Aorta (tissue), 5 donors: ENCODE measurements around the gene MELTF. TPM values are rescaled to one million over a fixed set of nuclear protein-coding genes. Genes with fewer than 3 reads are reported as not detected.
A peak's percentile ranks its signal among the peaks of the same experiment; 100 is the strongest.

Experiments
- ATAC-seq: fragments of 200-7000 bp; cut with Tn5 transposase; one replicate; pipeline ENCODE4 v1.9.1; 2022; ENCODE audit warnings: moderate library complexity; ENCODE audit not compliant: low FRiP score
- DNase-seq, 2 donors: peaks; one replicate each; pipeline ENCODE4 v3.0.0-alpha.2; 2020
- H3K27ac ChIP-seq, 2 donors: one replicate each; pipeline ENCODE4 v1.5.1; 2013; ENCODE audit warnings: low read length in 2 of 2, mild to moderate bottlenecking in 2 of 2, moderate library complexity in 2 of 2, control low read depth in 1 of 2, inconsistent platforms in 1 of 2, low read depth in 1 of 2
- H3K27me3 ChIP-seq, 2 donors: one replicate each; pipeline ENCODE4 v1.6.1; 2013; ENCODE audit warnings: control low read depth in 1 of 2, low read length in 1 of 2, mild to moderate bottlenecking in 1 of 2, moderate library complexity in 1 of 2; ENCODE audit not compliant: insufficient read depth in 2 of 2, control insufficient read depth in 1 of 2
- H3K36me3 ChIP-seq, 2 donors: one replicate each; pipeline ENCODE4 v1.6.1; 2013; ENCODE audit warnings: control low read depth in 1 of 2, low read length in 1 of 2, mild to moderate bottlenecking in 1 of 2; ENCODE audit not compliant: insufficient read depth in 2 of 2, control insufficient read depth in 1 of 2
- H3K4me1 ChIP-seq, 2 donors: one replicate each; pipeline ENCODE4 v1.6.1; 2013; ENCODE audit warnings: low read length in 2 of 2, control low read depth in 1 of 2, mild to moderate bottlenecking in 1 of 2, moderate library complexity in 1 of 2; ENCODE audit not compliant: insufficient read depth in 2 of 2, control insufficient read depth in 1 of 2
- H3K4me3 ChIP-seq, 2 donors: one replicate each; pipeline ENCODE4 v1.5.1; 2013; ENCODE audit warnings: low read length in 2 of 2, control low read depth in 1 of 2, mild to moderate bottlenecking in 1 of 2
- H3K9me3 ChIP-seq: one replicate; pipeline ENCODE4 v1.6.1; 2013; ENCODE audit warnings: mild to moderate bottlenecking, low read length; ENCODE audit not compliant: control insufficient read depth
- WGBS, 2 donors: extraction: QIAGEN DNeasy Blood & Tissue Kit; methylation state at CpG; one replicate each; pipeline ENCODE4 v1.1.7; 2013; 5-methylcytosine and 5-hydroxymethylcytosine counted together
- intact Hi-C, 2 donors: fragments of 100-400 bp; cut with DNase I; formaldehyde crosslinking; loops; one replicate each; pipeline versions ENCODE4 v1.14.2 to v1.15.0; 2022
- polyA plus RNA-seq, 2 donors: library from polyadenylated mRNA; stranded (reverse); fragments of 200-250 nt; gene quantifications; one replicate each; pipeline ENCODE4 v1.2.3, GENCODE V29; 2013
- total RNA-seq, 2 donors: library from RNA; stranded (reverse); fragmentation: NEBNext Ultra II Directional; extraction: Animal tissue kit (Norgen Biotek cat#: 25700); gene quantifications; one replicate each; pipeline ENCODE4 v1.2.1, GENCODE V29; 2021
- donor health status: healthy with polysubstance abuse.
- donor health status: Bipolar disorder and iron deficiency.
- donor health status: DM: no; HTN: no; CAD: no.
- donor health status: DM: no; HTN: no; CAD: no.
- donor health status: DM: yes; HTN: yes; CAD: no.

The MELTF gene
- total and polyA plus RNA-seq, 4 donors = 1.00 to 6.0 (median 3.2) TPM

DNA sequence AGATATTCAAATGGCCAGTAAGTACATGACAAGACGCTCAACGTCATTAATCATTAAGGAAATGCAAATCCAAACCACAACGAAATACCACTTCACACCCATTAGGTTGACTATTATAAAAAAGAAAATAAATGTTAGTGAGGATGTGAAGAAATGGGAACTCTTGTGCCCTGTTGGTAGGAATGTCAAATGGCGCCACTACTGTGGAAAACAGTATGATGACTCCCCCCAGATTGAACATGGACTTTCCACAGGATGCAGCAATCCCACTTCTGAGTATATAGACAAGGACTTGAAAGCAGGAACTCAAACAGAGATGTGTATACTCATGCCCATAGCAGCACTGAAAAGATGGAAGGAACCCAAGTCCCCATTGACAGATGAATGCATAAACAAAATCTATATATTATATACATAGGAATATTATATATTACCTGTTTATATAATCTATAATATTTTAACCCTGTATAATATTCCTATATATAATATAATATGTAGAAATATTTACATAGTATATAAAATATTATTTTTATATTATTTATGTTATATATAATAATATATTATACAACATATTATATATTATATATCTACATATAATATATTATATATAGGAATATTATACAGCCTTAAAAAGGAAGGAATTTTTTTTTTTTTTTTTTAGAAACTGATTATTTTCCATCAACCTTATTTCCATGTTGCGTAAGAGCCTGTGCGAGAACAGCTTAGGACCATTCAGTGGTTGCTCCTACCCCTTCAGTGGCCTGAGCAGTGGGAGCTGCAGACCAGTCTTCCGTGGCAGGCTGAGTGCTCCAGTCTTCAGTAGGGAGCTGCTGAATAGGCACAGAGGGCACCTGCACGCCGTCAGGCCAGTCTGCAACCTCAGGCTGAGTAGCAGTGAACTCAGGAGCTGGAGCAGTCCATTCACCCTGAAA, 43.4 kb downstream of the MELTF start:
- H3K36me3 ChIP-seq = no peaks in the 10 kb centered on the region
- 91 to 92% methylated on average over 9 of the region's 9 CpGs for WGBS, 2 donors
- no peaks in the 10 kb centered on the region for H3K4me1 ChIP-seq
- intact Hi-C loops = no loop called here
- peaks cover 2% of the 10 kb centered on the region for H3K9me3 ChIP-seq
- DNase-seq (peak in 1 of 2 donors; percentile 6), ATAC-seq (no peak)
- H3K27me3 ChIP-seq = no peaks in the 10 kb centered on the region
- no peak overlapping the region for H3K27ac ChIP-seq
- no peak overlapping the region for H3K4me3 ChIP-seq

DNA sequence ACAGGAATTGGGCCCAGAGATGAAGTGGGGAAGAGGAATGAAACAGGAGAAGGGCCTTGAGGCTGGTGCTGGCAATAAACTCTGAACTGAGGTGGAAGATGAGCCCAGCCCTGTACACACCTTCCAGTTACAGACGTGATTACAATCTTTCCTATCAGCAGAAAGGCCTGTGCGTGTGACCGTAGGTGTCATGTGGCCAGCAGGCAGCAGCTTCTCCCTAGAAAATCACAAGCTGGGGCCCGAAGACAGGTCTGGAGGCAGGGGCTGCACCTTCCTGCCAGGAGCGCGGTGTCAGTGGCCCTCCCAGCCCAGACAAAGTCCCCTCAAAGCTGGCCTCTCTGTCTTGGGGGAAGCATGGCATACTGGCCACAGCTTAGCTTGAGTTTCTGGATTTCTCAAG, 44.3 kb downstream of the MELTF start:
- Histone ChIP-seq H3K27ac (no peak overlapping the region), H3K4me1 (no peaks in the 10 kb centered on the region), H3K4me3 (no peak overlapping the region), H3K36me3 (no peaks in the 10 kb centered on the region), H3K9me3 (peaks cover 2% of the 10 kb centered on the region), H3K27me3 (no peaks in the 10 kb centered on the region)
- ATAC-seq (no peak), DNase-seq (peak in 1 of 2 donors; percentile 31)
- intact Hi-C loops = no loop called here
- 81 to 85% methylated on average over 6 of the region's 6 CpGs for WGBS, 2 donors

DNA sequence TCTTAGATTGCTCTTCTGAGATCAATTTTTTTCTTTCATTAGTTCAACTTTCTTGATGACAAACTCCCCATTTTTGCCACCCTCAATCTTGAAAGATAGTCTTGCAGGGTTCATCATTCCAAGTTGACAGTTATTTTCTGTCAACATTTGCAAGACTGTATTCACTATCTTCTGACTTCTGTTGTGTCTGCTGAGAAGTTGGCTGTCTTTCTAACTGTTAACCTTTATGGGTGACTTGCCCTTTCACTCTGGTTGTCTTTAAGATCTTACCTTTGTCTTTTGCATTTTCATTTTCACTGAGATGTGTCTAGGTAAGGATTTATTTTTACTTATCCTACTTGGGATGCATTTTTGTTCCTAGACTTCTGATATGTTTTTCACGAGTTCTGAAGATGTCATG, 46.4 kb downstream of the MELTF start:
- ATAC-seq = no peak
- H3K4me3 ChIP-seq = no peak overlapping the region
- 71 to 76% methylated on average over 1 of the region's 1 CpG for WGBS, 2 donors
- H3K27ac ChIP-seq = no peak overlapping the region
- H3K9me3 ChIP-seq = peaks cover 2% of the 10 kb centered on the region
- no peaks in the 10 kb centered on the region for H3K36me3 ChIP-seq
- no peaks in the 10 kb centered on the region for H3K27me3 ChIP-seq
- no peaks in the 10 kb centered on the region for H3K4me1 ChIP-seq
- DNase-seq = no peak
- intact Hi-C loops = no loop called here

DNA sequence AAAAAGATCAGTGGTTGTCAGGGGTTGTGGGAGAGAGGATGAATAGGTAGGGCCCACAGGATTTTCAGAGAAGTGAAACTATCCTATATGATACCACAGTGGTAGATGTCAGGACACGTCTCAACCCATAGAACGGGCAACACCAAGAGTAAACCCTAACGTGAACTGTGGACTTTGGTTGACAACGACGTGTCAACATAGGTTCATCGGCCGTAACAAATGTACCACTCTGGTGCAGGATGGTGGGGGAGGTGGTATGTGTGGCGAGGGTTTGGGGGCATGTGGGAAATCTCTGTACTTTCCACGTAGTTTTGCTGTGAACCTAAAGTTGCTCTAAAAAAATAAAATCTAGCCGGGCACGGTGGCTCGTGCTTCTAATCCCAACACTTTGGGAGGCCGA, 48.0 kb downstream of the MELTF start:
- WGBS, 2 donors = 94% methylated on average over 13 of the region's 13 CpGs
- H3K27me3 ChIP-seq = no peaks in the 10 kb centered on the region

DNA sequence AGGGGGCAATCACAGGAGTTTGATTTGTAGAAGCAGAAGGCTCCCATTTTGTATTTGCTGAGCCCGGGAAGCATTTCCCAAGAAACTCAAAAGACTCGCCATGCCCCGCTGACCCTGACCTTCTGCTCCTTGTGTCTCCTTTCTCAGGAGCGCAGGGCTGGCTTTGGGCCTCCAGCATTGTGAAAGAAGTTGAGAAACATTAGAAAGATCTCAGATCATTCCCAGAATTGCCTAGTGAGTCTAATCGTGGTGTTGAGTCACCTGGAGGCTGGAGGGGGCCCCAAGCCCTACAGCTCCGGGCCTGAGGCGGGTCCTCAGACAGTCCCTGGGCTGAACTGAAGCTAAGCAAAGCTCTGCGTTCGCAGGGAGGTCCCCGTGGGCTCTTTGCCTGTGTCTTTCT, 50.1 kb downstream of the MELTF start:
- Histone ChIP-seq H3K27me3 (no peaks in the 10 kb centered on the region), H3K4me3 (no peak overlapping the region), H3K27ac (no peak overlapping the region), H3K4me1 (no peaks in the 10 kb centered on the region), H3K9me3 (peaks cover 2% of the 10 kb centered on the region), H3K36me3 (no peaks in the 10 kb centered on the region)
- intact Hi-C loops = no loop called here
- ATAC-seq = no peak
- WGBS, 2 donors = 67 to 80% methylated on average over 10 of the region's 10 CpGs
- peak in 1 of 2 donors; percentile 73 for DNase-seq

More for the DNA sequence above, 48.0 kb downstream of the MELTF start:
- Histone ChIP-seq H3K9me3 (peaks cover 2% of the 10 kb centered on the region), H3K4me1 (no peaks in the 10 kb centered on the region), H3K36me3 (no peaks in the 10 kb centered on the region), H3K27ac (no peak overlapping the region), H3K4me3 (no peak overlapping the region)
- no peak for ATAC-seq
- intact Hi-C loops = no loop called here
- peak in 1 of 2 donors; percentile 20 for DNase-seq

DNA sequence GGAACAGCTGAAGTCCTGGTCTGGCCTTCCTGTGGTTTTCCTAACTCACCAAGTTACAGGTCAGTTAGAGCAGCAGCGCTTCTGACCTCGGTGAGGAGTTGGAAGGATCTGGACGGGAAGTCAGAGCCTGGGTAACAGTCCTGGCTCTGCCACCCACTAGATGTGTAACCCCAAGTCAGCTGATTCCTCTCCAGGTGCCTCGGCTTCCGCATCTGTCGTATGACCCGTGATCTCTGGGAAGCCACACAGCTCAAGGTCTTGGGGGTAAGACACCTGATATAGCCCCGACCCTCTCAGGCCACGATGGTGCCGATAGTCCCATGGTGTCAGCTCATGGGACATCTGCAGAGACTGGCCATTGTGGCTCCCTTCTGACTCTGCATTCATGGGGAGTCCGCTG, 52.7 kb downstream of the MELTF start:
- H3K36me3 ChIP-seq = no peaks in the 10 kb centered on the region
- 87 to 88% methylated on average over 11 of the region's 11 CpGs for WGBS, 2 donors
- H3K4me3 ChIP-seq = no peak overlapping the region
- H3K27ac ChIP-seq = no peak overlapping the region
- DNase-seq = no peak
- H3K9me3 ChIP-seq = no peaks in the 10 kb centered on the region
- no peaks in the 10 kb centered on the region for H3K27me3 ChIP-seq
- no peaks in the 10 kb centered on the region for H3K4me1 ChIP-seq
- intact Hi-C loops = no loop called here
- ATAC-seq = no peak

DNA sequence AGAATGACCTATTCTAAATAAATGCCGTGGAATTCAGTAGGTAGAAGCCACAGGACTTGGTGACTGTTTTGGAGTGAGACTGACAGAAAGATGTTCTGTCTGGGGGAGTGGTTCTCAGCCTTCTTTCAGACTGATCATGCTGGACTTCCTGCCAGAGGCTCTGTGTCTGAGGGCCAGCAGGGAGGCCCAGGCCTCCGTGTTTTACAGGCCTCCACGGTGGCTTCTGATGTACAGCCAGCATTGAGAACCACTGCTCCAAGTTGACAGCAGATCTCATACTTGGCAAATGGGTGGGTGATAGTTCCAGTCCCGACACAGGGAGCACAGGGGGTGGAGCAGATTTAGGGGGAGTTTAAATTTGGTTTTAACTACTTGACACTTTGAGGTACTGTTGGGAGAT, 54.3 kb downstream of the MELTF start:
- 67 to 71% methylated on average over 4 of the region's 4 CpGs for WGBS, 2 donors
- intact Hi-C loops = no loop called here

DNA sequence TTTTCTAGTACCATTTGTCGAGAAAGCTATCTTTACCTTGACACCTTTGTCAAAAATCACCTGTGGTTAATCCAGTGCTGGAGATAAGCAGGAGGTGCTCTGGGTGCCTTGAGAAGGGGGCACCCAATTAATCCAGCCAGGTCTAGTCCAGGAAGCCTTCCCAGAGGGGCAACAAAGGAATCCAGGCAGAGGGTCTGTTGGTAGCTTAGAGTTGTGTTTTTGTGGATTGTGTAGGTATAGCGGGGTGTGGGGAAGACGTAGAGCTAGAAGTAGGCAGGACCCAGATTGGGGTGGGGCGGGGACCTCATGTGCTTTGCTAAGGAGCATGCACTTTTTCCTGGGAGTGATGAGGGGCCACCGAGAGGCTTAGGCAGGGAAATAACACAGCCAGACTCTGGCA, 55.0 kb downstream of the MELTF start:
- Histone ChIP-seq H3K9me3 (no peaks in the 10 kb centered on the region), H3K36me3 (no peaks in the 10 kb centered on the region), H3K27ac (no peak overlapping the region), H3K4me3 (no peak overlapping the region), H3K27me3 (no peaks in the 10 kb centered on the region), H3K4me1 (no peaks in the 10 kb centered on the region)
- no peak for DNase-seq
- intact Hi-C loops = no loop called here
- WGBS, 2 donors = 84 to 86% methylated on average over 5 of the region's 5 CpGs
- no peak for ATAC-seq

More for the DNA sequence above, 54.3 kb downstream of the MELTF start:
- ATAC-seq = no peak
- no peak for DNase-seq
- Histone ChIP-seq H3K4me3 (no peak overlapping the region), H3K36me3 (no peaks in the 10 kb centered on the region), H3K9me3 (no peaks in the 10 kb centered on the region), H3K27me3 (no peaks in the 10 kb centered on the region), H3K27ac (no peak overlapping the region), H3K4me1 (no peaks in the 10 kb centered on the region)

DNA sequence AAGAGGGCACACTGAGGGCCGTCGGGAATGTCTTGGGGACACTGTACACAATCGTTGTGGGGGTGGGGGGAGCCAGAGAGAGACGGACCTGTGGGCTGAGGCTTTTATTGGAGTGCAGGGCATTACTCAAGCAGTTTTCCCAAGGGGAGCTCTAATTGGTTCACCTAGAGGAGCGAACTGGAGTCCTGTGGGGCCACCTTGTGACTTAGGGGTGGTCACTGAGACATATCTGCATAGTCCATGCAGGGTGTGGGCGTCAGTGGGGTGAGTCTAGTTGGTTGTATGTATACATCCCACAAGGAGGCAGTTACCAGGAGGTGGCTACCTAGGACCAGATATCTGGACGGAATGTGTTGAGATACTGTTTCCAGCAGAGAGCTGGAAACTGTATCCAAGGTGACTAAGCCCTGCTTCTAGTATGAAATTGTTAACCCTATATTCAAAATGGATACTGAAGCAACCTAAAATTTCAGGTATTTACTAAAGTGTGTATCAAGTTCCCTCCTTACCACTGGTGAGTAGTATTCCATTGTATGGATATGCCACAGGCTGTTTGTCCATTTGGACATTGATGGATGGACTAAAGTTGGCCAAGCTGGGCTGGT, 58.4 kb downstream of the MELTF start:
- no peaks in the 10 kb centered on the region for H3K4me1 ChIP-seq
- ATAC-seq (no peak), DNase-seq (no peak)
- WGBS, 2 donors = 68 to 79% methylated on average over 7 of the region's 7 CpGs
- H3K36me3 ChIP-seq = no peaks in the 10 kb centered on the region
- H3K27ac ChIP-seq = no peak overlapping the region
- H3K9me3 ChIP-seq = no peaks in the 10 kb centered on the region
- H3K27me3 ChIP-seq = no peaks in the 10 kb centered on the region
- intact Hi-C loops = no loop called here
- no peak overlapping the region for H3K4me3 ChIP-seq
